Measurements from ENCODE around the gene SEMA6B.

The SEMA6B gene

GRCh38 chr19:4579389-4579788, 19.9 kb upstream of the SEMA6B start:
- Histone ChIP-seq H3K9me3 (no peaks in the 10 kb centered on the region), H3K27ac (no peak overlapping the region), H3K4me3 (no peak overlapping the region), H3K27me3 (peaks cover 4 to 98% of the 10 kb centered on the region in 2 donors), H3K4me1 (peaks cover 0 to 32% (median 15%) of the 10 kb centered on the region in 4 donors), H3K36me3 (no peaks in the 10 kb centered on the region)
- no peak for DNase-seq
- intact Hi-C loops (cut with DNase I; ENCODE audit: low total_unique reads) = loop anchor here (5.0 kb wide), 1 partner anchor 58 kb away; the partner anchor contains the start of gene TNFAIP8L1
- TF ChIP-seq, protein P1, sequence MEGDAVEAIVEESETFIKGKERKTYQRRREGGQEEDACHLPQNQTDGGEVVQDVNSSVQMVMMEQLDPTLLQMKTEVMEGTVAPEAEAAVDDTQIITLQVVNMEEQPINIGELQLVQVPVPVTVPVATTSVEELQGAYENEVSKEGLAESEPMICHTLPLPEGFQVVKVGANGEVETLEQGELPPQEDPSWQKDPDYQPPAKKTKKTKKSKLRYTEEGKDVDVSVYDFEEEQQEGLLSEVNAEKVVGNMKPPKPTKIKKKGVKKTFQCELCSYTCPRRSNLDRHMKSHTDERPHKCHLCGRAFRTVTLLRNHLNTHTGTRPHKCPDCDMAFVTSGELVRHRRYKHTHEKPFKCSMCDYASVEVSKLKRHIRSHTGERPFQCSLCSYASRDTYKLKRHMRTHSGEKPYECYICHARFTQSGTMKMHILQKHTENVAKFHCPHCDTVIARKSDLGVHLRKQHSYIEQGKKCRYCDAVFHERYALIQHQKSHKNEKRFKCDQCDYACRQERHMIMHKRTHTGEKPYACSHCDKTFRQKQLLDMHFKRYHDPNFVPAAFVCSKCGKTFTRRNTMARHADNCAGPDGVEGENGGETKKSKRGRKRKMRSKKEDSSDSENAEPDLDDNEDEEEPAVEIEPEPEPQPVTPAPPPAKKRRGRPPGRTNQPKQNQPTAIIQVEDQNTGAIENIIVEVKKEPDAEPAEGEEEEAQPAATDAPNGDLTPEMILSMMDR (IDR thresholded peaks at IDR 0.05) = no peak

DNA sequence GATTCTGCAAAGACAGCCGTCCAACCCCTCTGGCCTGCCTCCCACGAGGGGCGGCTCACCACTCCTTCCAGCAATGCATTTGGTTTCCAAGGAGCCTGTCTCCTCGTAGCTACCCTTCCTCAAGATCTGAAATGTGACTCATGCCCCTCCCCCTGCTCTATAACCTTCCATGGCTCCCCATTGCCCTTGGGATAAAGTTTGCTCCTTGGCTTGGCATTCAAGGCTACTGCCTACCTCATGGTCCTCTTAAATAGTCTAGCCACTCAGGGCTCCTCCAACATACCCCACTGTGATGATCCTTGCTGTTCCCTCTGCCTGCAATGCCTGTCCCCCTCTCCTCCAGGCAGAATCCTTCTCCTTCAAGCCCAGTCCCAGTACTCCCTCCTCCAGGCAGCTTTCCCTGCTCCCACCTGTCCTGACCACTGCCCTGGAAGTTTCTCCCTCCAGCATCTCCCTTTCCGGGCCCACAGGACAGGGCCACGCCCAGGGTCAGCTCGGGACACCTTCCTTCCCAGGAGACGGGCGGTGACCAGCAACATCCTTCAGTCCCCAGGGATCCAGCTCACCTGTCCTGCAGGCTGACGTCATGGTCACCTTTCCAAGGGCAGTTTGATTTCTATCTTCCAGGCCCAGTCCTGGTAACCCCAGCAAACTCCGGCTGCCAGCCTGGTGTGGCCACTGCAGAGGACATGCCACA, 19.2 kb upstream of the SEMA6B start:
- intact Hi-C loops (cut with DNase I; ENCODE audit: low total_unique reads) = loop anchor here (5.0 kb wide), 1 partner anchor 59 kb away; the partner anchor contains the start of gene TNFAIP8L1
- no peak for DNase-seq
- Histone ChIP-seq H3K4me1 (peaks cover 0 to 25% (median 10%) of the 10 kb centered on the region in 4 donors), H3K36me3 (no peaks in the 10 kb centered on the region), H3K27ac (no peak overlapping the region), H3K4me3 (no peak overlapping the region), H3K9me3 (no peaks in the 10 kb centered on the region), H3K27me3 (peaks cover 0 to 98% of the 10 kb centered on the region in 2 donors)
- TF ChIP-seq, protein P1 (IDR thresholded peaks at IDR 0.05) = no peak

DNA sequence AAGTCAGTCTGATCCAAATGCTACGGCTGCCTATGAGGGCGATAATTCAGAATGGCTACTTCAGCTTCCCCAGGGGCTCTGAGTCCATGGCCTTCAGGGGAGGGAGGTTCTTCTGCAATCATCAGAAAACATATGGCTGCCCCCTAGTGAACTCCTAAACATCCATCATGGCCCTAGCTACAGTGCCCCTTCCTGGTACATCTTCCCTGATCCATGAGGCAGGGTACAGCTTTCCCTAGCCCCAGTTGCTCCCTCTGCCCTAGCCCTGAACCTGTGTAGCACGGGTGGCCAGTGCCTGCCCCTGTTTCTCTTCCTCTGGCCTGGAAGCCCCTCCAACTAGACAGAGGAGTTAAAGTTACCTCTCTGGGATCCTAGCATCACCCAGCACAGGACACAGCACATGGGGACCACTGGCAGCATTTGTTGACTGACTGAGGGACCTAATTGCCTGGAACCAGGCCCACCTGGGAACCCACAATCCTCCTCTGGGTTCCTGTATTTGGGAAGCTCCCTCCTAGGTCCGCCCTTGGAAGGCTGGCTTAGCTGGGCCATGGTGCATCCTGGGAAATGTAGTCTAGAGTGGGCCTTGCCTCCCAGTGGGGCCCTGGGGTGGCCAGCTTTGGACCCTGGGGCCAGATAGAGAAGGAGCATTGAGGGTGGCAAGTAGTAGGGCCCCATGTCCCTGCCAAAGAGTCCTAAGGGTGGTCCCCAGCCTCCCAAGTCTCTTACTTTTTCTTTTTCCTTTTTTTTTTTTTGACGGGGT, 17.7 kb upstream of the SEMA6B start:
- no peaks in the 10 kb centered on the region for H3K36me3 ChIP-seq
- no peak overlapping the region for H3K4me3 ChIP-seq
- TF ChIP-seq, protein P1 (IDR thresholded peaks at IDR 0.05) = no peak
- no peak overlapping the region for H3K27ac ChIP-seq
- no peak for DNase-seq
- peaks cover 0 to 98% of the 10 kb centered on the region in 2 donors for H3K27me3 ChIP-seq
- H3K9me3 ChIP-seq = no peaks in the 10 kb centered on the region
- intact Hi-C loops (cut with DNase I; ENCODE audit: low total_unique reads) = loop anchor here (5.0 kb wide), 1 partner anchor 60 kb away; the partner anchor contains the start of gene TNFAIP8L1
- H3K4me1 ChIP-seq = peaks cover 0 to 25% (median 10%) of the 10 kb centered on the region in 4 donors

- no peak overlapping the region for H3K4me3 ChIP-seq
- TF ChIP-seq, protein P1 (IDR thresholded peaks at IDR 0.05) = peak; percentile 42 to 49
- peaks cover 0 to 95% of the 10 kb centered on the region in 2 donors for H3K27me3 ChIP-seq
- intact Hi-C loops (cut with DNase I; ENCODE audit: low total_unique reads) = loop anchor here (5.0 kb wide), 1 partner anchor 61 kb away; the partner anchor contains the start of gene TNFAIP8L1
- H3K36me3 ChIP-seq = no peaks in the 10 kb centered on the region
- H3K27ac ChIP-seq = no peak overlapping the region
- H3K9me3 ChIP-seq = no peaks in the 10 kb centered on the region
- H3K4me1 ChIP-seq = peaks cover 0 to 25% (median 10%) of the 10 kb centered on the region in 4 donors
- DNase-seq = peak in 1 of 2 donors; percentile 51
These were observed 16.8 kb upstream of the SEMA6B start for GRCh38 chr19:4576016-4576933.

All from tibial artery (tissue), 4 donors.